ENCODE data around the gene SLC15A5.

Gene SLC15A5

DNA sequence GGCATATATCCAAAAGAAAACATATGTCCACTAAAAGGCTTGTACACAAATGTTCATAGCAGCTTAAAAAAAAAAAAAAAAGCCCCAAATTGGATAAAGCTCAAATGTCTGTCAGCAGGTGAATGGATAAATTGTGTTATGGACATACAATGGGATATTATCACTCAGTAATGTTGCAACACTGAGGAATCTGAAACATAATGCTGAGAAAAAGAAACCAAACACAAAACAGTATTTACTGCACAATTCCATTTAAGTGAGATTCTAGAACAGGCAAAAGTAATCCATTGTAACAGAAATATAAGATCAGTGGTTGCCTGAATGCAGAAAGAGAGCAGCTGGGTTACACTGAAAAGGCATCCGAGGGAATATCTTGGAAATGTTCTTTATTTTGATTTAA lies 117.9 kb downstream of the SLC15A5 start:
- no CpG with 5 or more reads among the region's 1 CpG for WGBS (ENCODE audit: extremely low coverage, insufficient coverage, low lambda C conversion rate)

DNA sequence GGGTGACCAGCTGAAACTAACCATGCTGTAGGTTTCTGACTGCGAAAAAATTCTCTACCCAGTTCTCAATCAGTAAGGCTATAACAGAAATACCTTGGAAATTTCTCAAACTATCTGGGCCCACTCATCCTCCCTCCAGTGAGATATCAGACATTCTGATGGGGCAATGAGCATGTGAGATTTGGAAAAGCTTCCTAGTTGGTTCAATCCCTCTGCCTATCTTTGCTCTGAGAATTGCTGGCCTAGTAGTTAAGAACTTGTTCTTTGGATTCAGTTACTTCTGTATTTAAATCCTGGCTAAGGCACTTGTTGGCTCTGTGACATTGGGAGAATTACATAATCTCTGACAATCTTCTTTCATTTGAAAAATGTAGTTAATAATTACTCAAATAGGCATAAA lies 119.4 kb downstream of the SLC15A5 start:
- Histone ChIP-seq H3K79me2 (ENCODE audit: control insufficient read depth, insufficient read depth, low read length) (no peaks in the 10 kb centered on the region), H3K56ac (ENCODE audit: low read length) (no peak overlapping the region), H4K8ac (ENCODE audit: low read depth, low read length) (no peak overlapping the region), H2AK5ac (ENCODE audit: low read length) (no peak overlapping the region), H3K4me3 (ENCODE audit: low read length) (no peak overlapping the region), H3K4me1 (ENCODE audit: control insufficient read depth, low read depth, low read length) (no peaks in the 10 kb centered on the region), H3K18ac (ENCODE audit: low read length) (no peak overlapping the region), H3K4ac (ENCODE audit: low read depth, low read length) (no peak overlapping the region), H2BK5ac (ENCODE audit: low read length) (no peak overlapping the region), H3K4me2 (ENCODE audit: low read length) (no peak overlapping the region), H3K36me3 (ENCODE audit: control insufficient read depth, insufficient read depth, low read length) (no peaks in the 10 kb centered on the region), H3K9ac (ENCODE audit: low read length) (no peak overlapping the region), H3K23ac (ENCODE audit: low read length) (no peak overlapping the region), H3K27me3 (ENCODE audit: insufficient read depth, low read length, poor library complexity) (no peaks in the 10 kb centered on the region), H2BK120ac (ENCODE audit: low read depth, low read length) (no peak overlapping the region), H3K27ac (ENCODE audit: low read depth, low read length) (no peak overlapping the region), H2BK15ac (replicated peaks; ENCODE audit: low read depth) (no peak overlapping the region), H4K5ac (ENCODE audit: low read length) (no peak overlapping the region), H3K79me1 (ENCODE audit: low read length) (no peaks in the 10 kb centered on the region)
- no peak for DNase-seq
- no CpG with 5 or more reads among the region's 1 CpG for WGBS (ENCODE audit: extremely low coverage, insufficient coverage, low lambda C conversion rate)

More for the DNA sequence above, 117.9 kb downstream of the SLC15A5 start:
- Histone ChIP-seq H3K79me1 (ENCODE audit: low read length) (no peaks in the 10 kb centered on the region), H2BK120ac (ENCODE audit: low read depth, low read length) (no peak overlapping the region), H3K79me2 (ENCODE audit: control insufficient read depth, insufficient read depth, low read length) (no peaks in the 10 kb centered on the region), H2BK5ac (ENCODE audit: low read length) (no peak overlapping the region), H3K56ac (ENCODE audit: low read length) (no peak overlapping the region), H3K4me2 (ENCODE audit: low read length) (no peak overlapping the region), H3K23ac (ENCODE audit: low read length) (no peak overlapping the region), H3K4ac (ENCODE audit: low read depth, low read length) (no peak overlapping the region), H3K9ac (ENCODE audit: low read length) (no peak overlapping the region), H3K27me3 (ENCODE audit: insufficient read depth, low read length, poor library complexity) (no peaks in the 10 kb centered on the region), H3K4me1 (ENCODE audit: control insufficient read depth, low read depth, low read length) (no peaks in the 10 kb centered on the region), H2AK5ac (ENCODE audit: low read length) (no peak overlapping the region), H4K8ac (ENCODE audit: low read depth, low read length) (no peak overlapping the region), H4K5ac (ENCODE audit: low read length) (no peak overlapping the region), H3K27ac (ENCODE audit: low read depth, low read length) (no peak overlapping the region), H3K4me3 (ENCODE audit: low read length) (no peak overlapping the region), H2BK15ac (replicated peaks; ENCODE audit: low read depth) (no peak overlapping the region), H3K36me3 (ENCODE audit: control insufficient read depth, insufficient read depth, low read length) (no peaks in the 10 kb centered on the region), H3K18ac (ENCODE audit: low read length) (no peak overlapping the region)
- no peak for DNase-seq

DNA sequence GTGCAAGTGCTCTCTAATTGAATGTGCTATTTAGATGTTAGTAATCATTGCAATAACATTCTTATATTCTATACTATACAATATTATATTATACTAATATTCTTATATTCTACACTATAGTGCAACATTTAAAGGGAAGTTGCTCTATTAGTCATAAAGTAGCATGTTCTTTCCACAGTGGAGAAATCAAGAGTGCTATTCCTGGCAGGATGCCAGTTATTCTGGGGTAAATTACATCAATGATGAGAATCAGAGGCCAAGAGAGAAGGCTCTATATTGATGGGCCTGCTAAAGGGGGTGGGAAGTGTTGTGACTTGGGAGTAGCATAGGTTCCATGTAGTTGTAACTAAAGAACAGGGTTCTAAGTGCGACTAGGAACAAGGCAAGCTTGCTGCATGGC lies 121.5 kb downstream of the SLC15A5 start:
- Histone ChIP-seq H2BK15ac (replicated peaks; ENCODE audit: low read depth) (no peak overlapping the region), H3K18ac (ENCODE audit: low read length) (no peak overlapping the region), H3K23ac (ENCODE audit: low read length) (no peak overlapping the region), H3K56ac (ENCODE audit: low read length) (no peak overlapping the region), H2BK120ac (ENCODE audit: low read depth, low read length) (no peak overlapping the region), H3K4me3 (ENCODE audit: low read length) (no peak overlapping the region), H3K4me1 (ENCODE audit: control insufficient read depth, low read depth, low read length) (no peaks in the 10 kb centered on the region), H3K36me3 (ENCODE audit: control insufficient read depth, insufficient read depth, low read length) (no peaks in the 10 kb centered on the region), H3K4me2 (ENCODE audit: low read length) (no peak overlapping the region), H3K79me2 (ENCODE audit: control insufficient read depth, insufficient read depth, low read length) (no peaks in the 10 kb centered on the region), H3K79me1 (ENCODE audit: low read length) (no peaks in the 10 kb centered on the region), H2AK5ac (ENCODE audit: low read length) (no peak overlapping the region), H2BK5ac (ENCODE audit: low read length) (no peak overlapping the region), H4K5ac (ENCODE audit: low read length) (no peak overlapping the region), H3K27me3 (ENCODE audit: insufficient read depth, low read length, poor library complexity) (no peaks in the 10 kb centered on the region), H3K27ac (ENCODE audit: low read depth, low read length) (no peak overlapping the region), H3K9ac (ENCODE audit: low read length) (no peak overlapping the region), H3K4ac (ENCODE audit: low read depth, low read length) (no peak overlapping the region), H4K8ac (ENCODE audit: low read depth, low read length) (no peak overlapping the region)
- no CpG with 5 or more reads among the region's 1 CpG for WGBS (ENCODE audit: extremely low coverage, insufficient coverage, low lambda C conversion rate)
- no peak for DNase-seq

DNA sequence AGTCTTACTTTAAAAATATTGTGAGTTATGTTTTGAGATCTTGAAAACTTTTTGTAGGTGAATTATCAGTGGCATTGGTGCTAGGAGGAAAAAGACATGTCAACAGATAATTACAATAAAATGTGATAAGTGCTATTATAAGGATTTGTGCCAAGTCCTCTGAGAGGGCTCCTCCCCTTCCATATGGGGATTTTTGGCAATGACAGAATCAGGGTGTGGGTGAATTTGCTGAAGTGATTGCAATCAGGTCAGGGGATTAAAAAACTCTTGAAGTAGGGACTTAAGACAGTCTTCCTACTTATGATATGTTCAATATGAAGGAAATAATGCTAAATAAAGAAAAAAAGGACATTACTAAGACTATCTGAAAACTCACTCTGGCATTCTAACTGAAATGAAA lies 122.5 kb downstream of the SLC15A5 start:
- H4K5ac ChIP-seq (ENCODE audit: low read length) = no peak overlapping the region
- no peak overlapping the region for H3K4ac ChIP-seq (ENCODE audit: low read depth, low read length)
- H3K9ac ChIP-seq (ENCODE audit: low read length) = no peak overlapping the region
- H2AK5ac ChIP-seq (ENCODE audit: low read length) = no peak overlapping the region
- H3K4me1 ChIP-seq (ENCODE audit: control insufficient read depth, low read depth, low read length) = peaks cover 3% of the 10 kb centered on the region
- DNase-seq = no peak
- H2BK15ac ChIP-seq (replicated peaks; ENCODE audit: low read depth) = no peak overlapping the region
- no peak overlapping the region for H2BK120ac ChIP-seq (ENCODE audit: low read depth, low read length)
- no peak overlapping the region for H3K56ac ChIP-seq (ENCODE audit: low read length)
- no peaks in the 10 kb centered on the region for H3K36me3 ChIP-seq (ENCODE audit: control insufficient read depth, insufficient read depth, low read length)
- H3K4me2 ChIP-seq (ENCODE audit: low read length) = no peak overlapping the region
- no peak overlapping the region for H3K23ac ChIP-seq (ENCODE audit: low read length)
- no peak overlapping the region for H3K4me3 ChIP-seq (ENCODE audit: low read length)
- no peaks in the 10 kb centered on the region for H3K79me2 ChIP-seq (ENCODE audit: control insufficient read depth, insufficient read depth, low read length)
- no peak overlapping the region for H4K8ac ChIP-seq (ENCODE audit: low read depth, low read length)
- no peak overlapping the region for H3K27ac ChIP-seq (ENCODE audit: low read depth, low read length)
- H3K79me1 ChIP-seq (ENCODE audit: low read length) = no peaks in the 10 kb centered on the region
- no peak overlapping the region for H3K18ac ChIP-seq (ENCODE audit: low read length)
- no peaks in the 10 kb centered on the region for H3K27me3 ChIP-seq (ENCODE audit: insufficient read depth, low read length, poor library complexity)
- H2BK5ac ChIP-seq (ENCODE audit: low read length) = no peak overlapping the region

DNA sequence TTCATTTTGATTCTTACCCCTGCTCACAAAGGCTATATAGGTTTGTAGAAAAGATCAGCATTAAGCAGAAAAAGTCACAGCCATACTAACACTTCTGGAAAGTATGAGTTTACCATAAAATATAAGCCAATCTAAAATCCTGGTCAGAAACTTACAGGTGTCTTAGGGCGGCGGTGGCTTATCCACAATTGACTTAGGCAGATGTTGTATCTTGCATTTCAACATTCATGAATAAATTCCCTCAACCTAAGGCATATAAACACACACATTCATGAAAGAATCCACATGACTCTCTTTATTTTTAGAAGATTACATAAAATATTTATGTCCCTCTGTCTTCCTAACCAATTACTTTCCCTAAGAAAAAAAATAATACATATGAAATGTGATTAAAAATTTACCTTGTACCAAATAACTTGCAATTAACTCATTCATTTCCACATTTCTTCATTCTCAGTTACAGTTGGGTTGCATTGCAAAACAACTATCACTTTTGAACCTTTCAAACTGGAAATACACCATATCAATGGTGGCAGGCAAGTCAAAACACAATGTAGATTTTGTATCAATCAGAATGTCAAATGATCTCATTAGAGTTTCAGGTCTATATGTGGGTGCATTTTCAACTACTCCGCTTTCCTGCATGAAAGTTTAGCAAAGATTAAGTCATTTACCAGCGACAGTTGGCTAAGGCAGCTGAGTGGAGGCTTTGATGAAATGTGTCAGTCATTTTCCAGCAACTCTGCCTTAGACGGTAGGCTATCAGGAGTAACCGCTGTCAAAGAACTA lies 124.4 kb downstream of the SLC15A5 start:
- H3K18ac ChIP-seq (ENCODE audit: low read length) = no peak overlapping the region
- no peak for DNase-seq
- H3K9ac ChIP-seq (ENCODE audit: low read length) = no peak overlapping the region
- no peak overlapping the region for H3K4me3 ChIP-seq (ENCODE audit: low read length)
- no peak overlapping the region for H2BK15ac ChIP-seq (replicated peaks; ENCODE audit: low read depth)
- no peak overlapping the region for H2BK120ac ChIP-seq (ENCODE audit: low read depth, low read length)
- no peak overlapping the region for H3K4me2 ChIP-seq (ENCODE audit: low read length)
- H3K27ac ChIP-seq (ENCODE audit: low read depth, low read length) = no peak overlapping the region
- H3K23ac ChIP-seq (ENCODE audit: low read length) = no peak overlapping the region
- H3K4me1 ChIP-seq (ENCODE audit: control insufficient read depth, low read depth, low read length) = peaks cover 3% of the 10 kb centered on the region
- H3K4ac ChIP-seq (ENCODE audit: low read depth, low read length) = no peak overlapping the region
- H3K79me2 ChIP-seq (ENCODE audit: control insufficient read depth, insufficient read depth, low read length) = no peaks in the 10 kb centered on the region
- no peaks in the 10 kb centered on the region for H3K79me1 ChIP-seq (ENCODE audit: low read length)
- H3K56ac ChIP-seq (ENCODE audit: low read length) = no peak overlapping the region
- H2AK5ac ChIP-seq (ENCODE audit: low read length) = no peak overlapping the region
- no peak overlapping the region for H4K5ac ChIP-seq (ENCODE audit: low read length)
- no peak overlapping the region for H4K8ac ChIP-seq (ENCODE audit: low read depth, low read length)
- H2BK5ac ChIP-seq (ENCODE audit: low read length) = no peak overlapping the region
- WGBS (ENCODE audit: extremely low coverage, insufficient coverage, low lambda C conversion rate) = no CpG with 5 or more reads among the region's 6 CpGs
- no peaks in the 10 kb centered on the region for H3K27me3 ChIP-seq (ENCODE audit: insufficient read depth, low read length, poor library complexity)
- no peaks in the 10 kb centered on the region for H3K36me3 ChIP-seq (ENCODE audit: control insufficient read depth, insufficient read depth, low read length)

DNA sequence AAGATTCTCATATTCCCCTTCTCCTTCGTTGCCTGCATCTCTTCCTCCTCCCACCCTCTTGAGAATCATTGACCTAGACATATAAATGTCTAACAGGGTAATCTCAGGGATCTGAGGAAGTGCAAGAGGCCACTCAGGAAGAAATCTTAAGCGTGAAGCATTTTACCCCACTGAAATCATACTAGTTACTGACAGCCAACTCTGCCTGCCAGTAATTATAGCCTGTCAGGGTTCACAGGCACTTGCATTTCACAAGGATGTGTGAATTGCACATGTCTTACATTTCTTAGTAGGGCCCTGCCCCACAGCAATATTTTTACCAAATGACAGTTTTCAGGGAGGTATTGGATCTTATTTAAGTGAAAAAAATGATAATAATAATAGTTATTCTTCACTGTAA lies 127.2 kb downstream of the SLC15A5 start:
- no peaks in the 10 kb centered on the region for H3K36me3 ChIP-seq (ENCODE audit: control insufficient read depth, insufficient read depth, low read length)
- no peak overlapping the region for H3K4me3 ChIP-seq (ENCODE audit: low read length)
- no peak overlapping the region for H2BK120ac ChIP-seq (ENCODE audit: low read depth, low read length)
- no peak overlapping the region for H3K4me2 ChIP-seq (ENCODE audit: low read length)
- no peak overlapping the region for H3K9ac ChIP-seq (ENCODE audit: low read length)
- H2BK5ac ChIP-seq (ENCODE audit: low read length) = no peak overlapping the region
- H4K8ac ChIP-seq (ENCODE audit: low read depth, low read length) = no peak overlapping the region
- H3K27ac ChIP-seq (ENCODE audit: low read depth, low read length) = no peak overlapping the region
- H3K4me1 ChIP-seq (ENCODE audit: control insufficient read depth, low read depth, low read length) = peaks cover 3% of the 10 kb centered on the region
- H3K27me3 ChIP-seq (ENCODE audit: insufficient read depth, low read length, poor library complexity) = no peaks in the 10 kb centered on the region
- no peak overlapping the region for H3K4ac ChIP-seq (ENCODE audit: low read depth, low read length)
- H3K18ac ChIP-seq (ENCODE audit: low read length) = no peak overlapping the region
- peak; percentile 33 for DNase-seq
- no peak overlapping the region for H2BK15ac ChIP-seq (replicated peaks; ENCODE audit: low read depth)
- H3K23ac ChIP-seq (ENCODE audit: low read length) = no peak overlapping the region
- H3K79me1 ChIP-seq (ENCODE audit: low read length) = no peaks in the 10 kb centered on the region
- WGBS (ENCODE audit: extremely low coverage, insufficient coverage, low lambda C conversion rate) = no CpG with 5 or more reads among the region's 2 CpGs
- H3K79me2 ChIP-seq (ENCODE audit: control insufficient read depth, insufficient read depth, low read length) = no peaks in the 10 kb centered on the region
- H4K5ac ChIP-seq (ENCODE audit: low read length) = no peak overlapping the region
- H3K56ac ChIP-seq (ENCODE audit: low read length) = peak overlapping the region; percentile 17
- H2AK5ac ChIP-seq (ENCODE audit: low read length) = no peak overlapping the region
